WTC11 (cell line): ENCODE measurements around the gene ADPRS. TPM values are rescaled to one million over a fixed set of nuclear protein-coding genes. Genes with fewer than 3 reads are reported as not detected.
A peak's percentile ranks its signal among the peaks of the same experiment; 100 is the strongest.

Source experiments
- ATAC-seq: fragments of 200-7000 bp; cut with Tn5 transposase; 2 replicates; pipeline ENCODE4 v1.10.0; 2021; ENCODE audit warnings: mild to moderate bottlenecking, moderate library complexity
- CTCF ChIA-PET: fragments of 300-600 bp; sonication (Branson Sonifier 250); formaldehyde crosslinking; loops from one replicate; lab custom pipeline; 2021; ENCODE audit warnings: antibody characterized with exemption; lab: Charles Lee
- POLR2A ChIA-PET: fragments of 350-600 bp; sonication (Branson Sonifier 250); formaldehyde crosslinking; loops from one replicate; lab custom pipeline; 2021; ENCODE audit warnings: antibody characterized with exemption; lab: Charles Lee
- DNase-seq: peaks from one replicate; pipeline ENCODE4 v3.0.0; 2021; ENCODE audit warnings: low spot score
- H3K27ac Mint-ChIP-seq: 2 replicates; pipeline ENCODE4 v1.8.0; 2021; ENCODE audit warnings: mixed read lengths
- H3K27me3 Mint-ChIP-seq: 2 replicates; pipeline ENCODE4 v1.8.0; 2021; ENCODE audit warnings: low read depth, mild to moderate bottlenecking, moderate library complexity, mixed read lengths
- H3K36me3 Mint-ChIP-seq: 2 replicates; pipeline ENCODE4 v1.8.0; 2021; ENCODE audit warnings: mixed read lengths
- H3K4me1 Mint-ChIP-seq: 2 replicates; pipeline ENCODE4 v1.8.0; 2022; ENCODE audit warnings: mixed read lengths
- H3K4me3 Mint-ChIP-seq: 2 replicates; pipeline ENCODE4 v1.8.0; 2021; ENCODE audit warnings: mild to moderate bottlenecking, moderate library complexity, mixed read lengths
- H3K9me3 Mint-ChIP-seq: 2 replicates; pipeline ENCODE4 v1.8.0; 2021; ENCODE audit warnings: mixed read lengths
- ELF4 ChIP-seq: sonication (generic); formaldehyde crosslinking; IDR thresholded peaks from 2 replicates; pipeline ENCODE4 v1.8.1; 2022; ENCODE audit warnings: low read depth, mild to moderate bottlenecking, moderate library complexity, missing genetic modification reagents
- ETV6 ChIP-seq: sonication (generic); formaldehyde crosslinking; IDR thresholded peaks from 2 replicates; pipeline ENCODE4 v1.8.1; 2022; ENCODE audit warnings: mild to moderate bottlenecking, missing genetic modification reagents
- FOXJ3 ChIP-seq: sonication (generic); formaldehyde crosslinking; IDR thresholded peaks from 2 replicates; pipeline ENCODE4 v1.9.0; 2021; ENCODE audit warnings: missing genetic modification reagents, mild to moderate bottlenecking, borderline replicate concordance
- IRF2 ChIP-seq: sonication (generic); formaldehyde crosslinking; IDR thresholded peaks from 2 replicates; pipeline ENCODE4 v1.8.0; 2022; ENCODE audit warnings: low read depth, missing genetic modification reagents, borderline replicate concordance
- MXD4 ChIP-seq: fragments of 250-450 bp; sonication (Bioruptor Pico); IDR thresholded peaks from 2 replicates; pipeline ENCODE4 v1.8.0; 2021; ENCODE audit warnings: mild to moderate bottlenecking, moderate library complexity, borderline replicate concordance
- MYBL2 ChIP-seq: sonication (generic); formaldehyde crosslinking; IDR thresholded peaks from 2 replicates; pipeline ENCODE4 v1.8.1; 2023; ENCODE audit warnings: mild to moderate bottlenecking, moderate library complexity, missing genetic modification reagents
- SMAD3 ChIP-seq: sonication (generic); formaldehyde crosslinking; IDR thresholded peaks from 2 replicates; pipeline ENCODE4 v1.8.0; 2022; ENCODE audit warnings: missing genetic modification reagents, mild to moderate bottlenecking, borderline replicate concordance
- TEAD1 ChIP-seq: sonication (generic); formaldehyde crosslinking; IDR thresholded peaks from 2 replicates; pipeline ENCODE4 v1.8.0; 2022; ENCODE audit warnings: mild to moderate bottlenecking, missing genetic modification reagents
- TEAD4 ChIP-seq: sonication (generic); formaldehyde crosslinking; IDR thresholded peaks from 2 replicates; pipeline ENCODE4 v1.8.0; 2022; ENCODE audit warnings: mild to moderate bottlenecking, missing genetic modification reagents
- ZNF121 ChIP-seq: sonication (generic); formaldehyde crosslinking; IDR thresholded peaks from 2 replicates; pipeline ENCODE4 v1.8.0; 2023; ENCODE audit warnings: missing genetic modification reagents
- ZNF138 ChIP-seq: sonication (generic); formaldehyde crosslinking; conservative IDR thresholded peaks from 2 replicates; pipeline ENCODE4 v1.8.1; 2022; ENCODE audit warnings: mild to moderate bottlenecking, moderate library complexity, missing genetic modification reagents
- ZNF416 ChIP-seq: fragments of 250-450 bp; sonication (Bioruptor Pico); IDR thresholded peaks from 2 replicates; pipeline ENCODE4 v1.9.0; 2021; ENCODE audit warnings: mild to moderate bottlenecking, inconsistent platforms
- total RNA-seq: library from RNA; stranded (reverse); gene quantifications from 3 replicates; pipeline ENCODE4 v1.2.3, GENCODE V29; 2021
- TF ChIP-seq, protein P1 (sequence below): sonication (generic); formaldehyde crosslinking; IDR thresholded peaks from 2 replicates; pipeline ENCODE4 v1.8.1; 2023; ENCODE audit warnings: mild to moderate bottlenecking, missing genetic modification reagents
- TF ChIP-seq, protein P2 (sequence below): sonication (generic); formaldehyde crosslinking; IDR thresholded peaks from 2 replicates; pipeline ENCODE4 v1.8.0; 2023; ENCODE audit warnings: mild to moderate bottlenecking, missing genetic modification reagents
- TF ChIP-seq, protein P3 (sequence below): fragments of 250-450 bp; sonication (Bioruptor Pico); IDR thresholded peaks from 2 replicates; pipeline ENCODE4 v1.9.0; 2021; ENCODE audit warnings: mild to moderate bottlenecking
- TF ChIP-seq, protein P4 (sequence below): sonication (generic); formaldehyde crosslinking; IDR thresholded peaks from 2 replicates; pipeline ENCODE4 v1.8.0; 2022; ENCODE audit warnings: mild to moderate bottlenecking, missing genetic modification reagents

The ADPRS gene
- total RNA-seq, 1 experiment from 2014 or later = 32.7 TPM

DNA sequence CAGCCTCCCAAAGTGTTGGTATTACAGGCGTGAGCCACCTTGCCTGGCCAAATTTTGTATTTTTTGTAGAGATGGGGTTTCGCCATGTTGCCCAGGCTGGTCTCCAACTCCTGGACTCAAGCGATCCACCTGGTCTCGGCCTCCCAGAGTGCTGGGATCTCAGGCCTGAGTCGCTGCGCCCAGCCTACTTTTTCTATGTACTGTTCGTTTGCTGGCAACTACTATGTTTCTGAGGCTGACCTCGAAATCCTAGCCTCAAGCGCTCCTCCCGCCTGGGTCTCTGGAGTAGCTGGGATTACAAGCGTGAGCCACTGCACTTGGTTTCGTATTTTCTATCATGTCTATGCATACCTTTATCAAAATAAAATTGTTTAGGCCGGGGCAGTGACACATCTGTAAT lies 5.5 kb upstream of the ADPRS start:
- ChIA-PET POLR2A (interaction anchor here (1.8 kb wide), 1 partner anchor 13 kb away, joined by 8 read pairs; no protein-coding TSS in a partner anchor), CTCF (interaction anchor here (0.8 to 1.6 kb wide), 7 partner anchors 14 to 223 kb away, joined by 3 to 11 read pairs (median 3); partner anchors contain the start of genes AGO1, SH3D21 and TRAPPC3)
- ATAC-seq = no peak
- Mint-ChIP-seq H3K9me3 (no peaks in the 10 kb centered on the region), H3K36me3 (no peaks in the 10 kb centered on the region), H3K4me1 (peaks cover 8% of the 10 kb centered on the region), H3K27me3 (peaks cover 2% of the 10 kb centered on the region), H3K4me3 (peak overlapping the region; percentile 66), H3K27ac (no peak overlapping the region)
- DNase-seq = no peak
- TF ChIP-seq TEAD4 (CRISPR knock-in tag) = no peak
- TF ChIP-seq, protein P1, sequence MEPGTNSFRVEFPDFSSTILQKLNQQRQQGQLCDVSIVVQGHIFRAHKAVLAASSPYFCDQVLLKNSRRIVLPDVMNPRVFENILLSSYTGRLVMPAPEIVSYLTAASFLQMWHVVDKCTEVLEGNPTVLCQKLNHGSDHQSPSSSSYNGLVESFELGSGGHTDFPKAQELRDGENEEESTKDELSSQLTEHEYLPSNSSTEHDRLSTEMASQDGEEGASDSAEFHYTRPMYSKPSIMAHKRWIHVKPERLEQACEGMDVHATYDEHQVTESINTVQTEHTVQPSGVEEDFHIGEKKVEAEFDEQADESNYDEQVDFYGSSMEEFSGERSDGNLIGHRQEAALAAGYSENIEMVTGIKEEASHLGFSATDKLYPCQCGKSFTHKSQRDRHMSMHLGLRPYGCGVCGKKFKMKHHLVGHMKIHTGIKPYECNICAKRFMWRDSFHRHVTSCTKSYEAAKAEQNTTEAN = no peak

DNA sequence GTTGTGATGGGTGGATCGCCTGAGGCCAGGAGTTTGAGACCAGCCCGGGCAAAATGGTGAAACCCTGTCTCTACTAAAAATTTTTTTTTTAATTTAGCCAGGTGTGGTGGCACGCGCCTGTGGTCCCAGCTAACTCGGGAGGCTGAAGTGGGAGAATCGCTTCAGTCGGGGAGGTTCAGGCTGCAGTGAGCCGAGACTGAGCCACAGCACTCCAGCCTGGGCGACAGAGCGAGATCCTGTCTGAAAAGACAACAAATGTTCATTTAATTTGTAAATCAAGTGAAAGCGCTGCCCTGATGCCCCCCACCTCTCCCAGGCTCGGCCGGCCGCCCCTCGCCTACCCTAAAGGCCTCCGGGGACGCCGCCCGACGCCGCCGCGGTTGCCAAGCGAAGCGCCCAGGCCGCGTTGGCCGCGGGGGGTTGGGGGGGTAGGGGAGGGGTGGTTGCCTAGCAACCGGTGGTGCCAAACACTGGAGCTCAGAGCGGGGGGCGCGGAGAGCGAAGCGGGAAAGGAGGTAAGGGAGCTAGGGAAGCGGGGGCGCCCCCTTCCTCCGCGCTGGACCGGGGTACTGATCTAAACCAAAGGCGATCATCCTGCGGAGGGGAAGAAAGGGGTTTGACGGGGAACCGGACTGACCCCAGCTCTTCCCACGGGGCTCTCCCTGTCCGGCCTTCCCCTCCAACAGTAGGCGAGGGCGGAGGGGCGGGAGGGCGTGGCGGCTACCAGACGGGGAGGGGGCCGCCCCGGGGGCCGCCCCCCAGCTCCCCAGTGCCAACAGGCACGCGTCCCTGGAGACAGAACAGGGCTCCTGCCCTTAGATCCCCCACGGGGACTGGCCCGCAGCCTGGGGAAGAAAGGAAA lies 4.8 kb upstream of the ADPRS start, which contains the start of gene TEKT2:
TEKT2 (plus strand) TSS at position 460 of the 862 bp plus-strand sequence. CDS start 828 bp downstream, outside the sequence.
- Mint-ChIP-seq H3K4me1 (peaks cover 8% of the 10 kb centered on the region), H3K36me3 (no peaks in the 10 kb centered on the region), H3K27ac (no peak within 1 kb of the TSS), H3K4me3 (peak within 1 kb of the TSS; percentile 66), H3K27me3 (peaks cover 2% of the 10 kb centered on the region), H3K9me3 (no peaks in the 10 kb centered on the region)
- no peak for TF ChIP-seq MXD4
- TF ChIP-seq, protein P2, sequence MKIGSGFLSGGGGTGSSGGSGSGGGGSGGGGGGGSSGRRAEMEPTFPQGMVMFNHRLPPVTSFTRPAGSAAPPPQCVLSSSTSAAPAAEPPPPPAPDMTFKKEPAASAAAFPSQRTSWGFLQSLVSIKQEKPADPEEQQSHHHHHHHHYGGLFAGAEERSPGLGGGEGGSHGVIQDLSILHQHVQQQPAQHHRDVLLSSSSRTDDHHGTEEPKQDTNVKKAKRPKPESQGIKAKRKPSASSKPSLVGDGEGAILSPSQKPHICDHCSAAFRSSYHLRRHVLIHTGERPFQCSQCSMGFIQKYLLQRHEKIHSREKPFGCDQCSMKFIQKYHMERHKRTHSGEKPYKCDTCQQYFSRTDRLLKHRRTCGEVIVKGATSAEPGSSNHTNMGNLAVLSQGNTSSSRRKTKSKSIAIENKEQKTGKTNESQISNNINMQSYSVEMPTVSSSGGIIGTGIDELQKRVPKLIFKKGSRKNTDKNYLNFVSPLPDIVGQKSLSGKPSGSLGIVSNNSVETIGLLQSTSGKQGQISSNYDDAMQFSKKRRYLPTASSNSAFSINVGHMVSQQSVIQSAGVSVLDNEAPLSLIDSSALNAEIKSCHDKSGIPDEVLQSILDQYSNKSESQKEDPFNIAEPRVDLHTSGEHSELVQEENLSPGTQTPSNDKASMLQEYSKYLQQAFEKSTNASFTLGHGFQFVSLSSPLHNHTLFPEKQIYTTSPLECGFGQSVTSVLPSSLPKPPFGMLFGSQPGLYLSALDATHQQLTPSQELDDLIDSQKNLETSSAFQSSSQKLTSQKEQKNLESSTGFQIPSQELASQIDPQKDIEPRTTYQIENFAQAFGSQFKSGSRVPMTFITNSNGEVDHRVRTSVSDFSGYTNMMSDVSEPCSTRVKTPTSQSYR (CRISPR knock-in tag) = 0 out of 2 replicates have a peak, but pooled peaks have one; percentile 44
- TF ChIP-seq ELF4 (CRISPR knock-in tag) = no peak
- TF ChIP-seq ZNF121 (CRISPR knock-in tag) = peak; percentile 90
- DNase-seq = peak; percentile 87
- CTCF ChIA-PET = interaction anchor here (0.6 to 1.6 kb wide), 10 partner anchors 13 to 278 kb away, joined by 3 to 11 read pairs (median 4); partner anchors contain the start of genes AGO1, SH3D21 and TRAPPC3
- peak; percentile 49 for ATAC-seq
- POLR2A ChIA-PET = interaction anchor here (1.8 kb wide), 2 partner anchors 13 to 153 kb away, joined by 8 to 9 read pairs; partner anchors contain the start of gene AGO3

DNA sequence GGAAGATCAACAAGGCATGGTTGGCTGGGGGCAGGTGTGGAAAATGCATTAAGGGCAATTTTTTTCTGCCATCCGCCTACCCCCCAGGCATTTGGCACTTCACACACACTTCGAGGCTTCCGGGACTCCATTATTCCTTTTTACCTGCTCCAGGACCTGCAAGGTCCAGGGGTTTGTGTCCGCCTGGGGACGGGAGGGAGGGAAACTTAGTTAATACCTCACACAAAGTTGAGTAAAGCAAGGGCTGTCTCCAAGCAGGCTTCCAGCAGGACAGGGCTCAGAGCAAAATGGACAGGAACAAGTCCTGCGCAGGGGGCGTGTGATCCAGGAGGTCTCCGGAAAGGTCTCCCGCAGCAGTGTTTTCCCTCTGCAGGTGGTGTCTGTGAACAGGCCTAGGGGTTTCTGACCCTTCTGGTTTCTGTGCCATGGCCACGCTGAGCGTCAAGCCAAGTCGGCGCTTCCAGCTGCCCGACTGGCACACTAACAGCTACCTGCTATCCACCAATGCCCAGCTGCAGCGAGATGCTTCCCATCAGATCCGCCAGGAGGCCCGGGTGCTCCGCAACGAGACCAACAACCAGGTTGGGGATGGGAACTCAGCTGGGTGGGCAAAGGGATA lies 4.1 kb upstream of the ADPRS start:
- ATAC-seq (no peak), DNase-seq (no peak)
- ChIA-PET POLR2A (interaction anchor here (1.8 kb wide), 2 partner anchors 12 to 154 kb away, joined by 8 to 9 read pairs; partner anchors contain the start of gene AGO3), CTCF (interaction anchor here (0.8 to 1.6 kb wide), 6 partner anchors 12 to 279 kb away, joined by 3 to 11 read pairs (median 4); partner anchors contain the start of genes SH3D21 and TRAPPC3)
- no peaks in the 10 kb centered on the region for H3K36me3 Mint-ChIP-seq
- no peak overlapping the region for H3K27ac Mint-ChIP-seq
- H3K9me3 Mint-ChIP-seq = no peaks in the 10 kb centered on the region
- H3K4me3 Mint-ChIP-seq = peak overlapping the region; percentile 66
- H3K4me1 Mint-ChIP-seq = peaks cover 13% of the 10 kb centered on the region
- H3K27me3 Mint-ChIP-seq = peaks cover 2% of the 10 kb centered on the region
- TF ChIP-seq MYBL2 (no peak), IRF2 (CRISPR knock-in tag) (no peak), ZNF416 (no peak), FOXJ3 (CRISPR knock-in tag) (no peak), SMAD3 (CRISPR knock-in tag) (no peak), TEAD1 (CRISPR knock-in tag) (no peak), ETV6 (no peak), TEAD4 (CRISPR knock-in tag) (no peak), ZNF138 (no peak)
- TF ChIP-seq, protein P3, sequence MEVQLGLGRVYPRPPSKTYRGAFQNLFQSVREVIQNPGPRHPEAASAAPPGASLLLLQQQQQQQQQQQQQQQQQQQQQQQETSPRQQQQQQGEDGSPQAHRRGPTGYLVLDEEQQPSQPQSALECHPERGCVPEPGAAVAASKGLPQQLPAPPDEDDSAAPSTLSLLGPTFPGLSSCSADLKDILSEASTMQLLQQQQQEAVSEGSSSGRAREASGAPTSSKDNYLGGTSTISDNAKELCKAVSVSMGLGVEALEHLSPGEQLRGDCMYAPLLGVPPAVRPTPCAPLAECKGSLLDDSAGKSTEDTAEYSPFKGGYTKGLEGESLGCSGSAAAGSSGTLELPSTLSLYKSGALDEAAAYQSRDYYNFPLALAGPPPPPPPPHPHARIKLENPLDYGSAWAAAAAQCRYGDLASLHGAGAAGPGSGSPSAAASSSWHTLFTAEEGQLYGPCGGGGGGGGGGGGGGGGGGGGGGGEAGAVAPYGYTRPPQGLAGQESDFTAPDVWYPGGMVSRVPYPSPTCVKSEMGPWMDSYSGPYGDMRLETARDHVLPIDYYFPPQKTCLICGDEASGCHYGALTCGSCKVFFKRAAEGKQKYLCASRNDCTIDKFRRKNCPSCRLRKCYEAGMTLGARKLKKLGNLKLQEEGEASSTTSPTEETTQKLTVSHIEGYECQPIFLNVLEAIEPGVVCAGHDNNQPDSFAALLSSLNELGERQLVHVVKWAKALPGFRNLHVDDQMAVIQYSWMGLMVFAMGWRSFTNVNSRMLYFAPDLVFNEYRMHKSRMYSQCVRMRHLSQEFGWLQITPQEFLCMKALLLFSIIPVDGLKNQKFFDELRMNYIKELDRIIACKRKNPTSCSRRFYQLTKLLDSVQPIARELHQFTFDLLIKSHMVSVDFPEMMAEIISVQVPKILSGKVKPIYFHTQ (CRISPR knock-in tag) = no peak
- TF ChIP-seq, protein P4, sequence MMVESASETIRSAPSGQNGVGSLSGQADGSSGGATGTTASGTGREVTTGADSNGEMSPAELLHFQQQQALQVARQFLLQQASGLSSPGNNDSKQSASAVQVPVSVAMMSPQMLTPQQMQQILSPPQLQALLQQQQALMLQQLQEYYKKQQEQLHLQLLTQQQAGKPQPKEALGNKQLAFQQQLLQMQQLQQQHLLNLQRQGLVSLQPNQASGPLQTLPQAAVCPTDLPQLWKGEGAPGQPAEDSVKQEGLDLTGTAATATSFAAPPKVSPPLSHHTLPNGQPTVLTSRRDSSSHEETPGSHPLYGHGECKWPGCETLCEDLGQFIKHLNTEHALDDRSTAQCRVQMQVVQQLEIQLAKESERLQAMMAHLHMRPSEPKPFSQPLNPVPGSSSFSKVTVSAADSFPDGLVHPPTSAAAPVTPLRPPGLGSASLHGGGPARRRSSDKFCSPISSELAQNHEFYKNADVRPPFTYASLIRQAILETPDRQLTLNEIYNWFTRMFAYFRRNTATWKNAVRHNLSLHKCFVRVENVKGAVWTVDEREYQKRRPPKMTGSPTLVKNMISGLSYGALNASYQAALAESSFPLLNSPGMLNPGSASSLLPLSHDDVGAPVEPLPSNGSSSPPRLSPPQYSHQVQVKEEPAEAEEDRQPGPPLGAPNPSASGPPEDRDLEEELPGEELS (CRISPR knock-in tag) = no peak
